SKM-1 (cell line): Measurements from ENCODE around the gene CHST8.

Source experiments
- DNase-seq: peaks from one replicate; lab custom pipeline; 2025; ENCODE audit not compliant: unreplicated experiment; lab: John Stamatoyannopoulos, UW

Gene CHST8

GRCh38 chr19:33734913-33735312 lies 113.2 kb downstream of the CHST8 start:
- no peak for DNase-seq

DNA sequence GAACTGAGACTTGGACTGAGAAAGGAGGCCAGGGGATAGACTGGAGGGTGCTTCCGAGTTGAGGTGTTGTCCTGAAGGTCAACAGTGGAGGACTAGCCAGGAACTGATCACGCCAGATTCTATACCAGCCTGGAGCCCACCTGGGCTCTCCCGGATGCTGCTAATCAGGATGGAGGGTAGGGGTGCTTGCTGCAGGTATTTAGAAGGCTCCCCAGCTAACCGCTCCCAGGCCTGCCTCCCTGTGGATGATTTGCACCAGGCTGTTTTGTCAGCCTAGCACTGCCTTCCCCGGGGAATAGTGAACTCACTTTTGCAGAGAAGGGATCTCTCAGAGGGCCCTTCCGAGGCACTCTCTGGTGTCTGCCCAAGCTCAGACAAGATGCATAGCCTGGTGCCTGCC lies 114.4 kb downstream of the CHST8 start:
- no peak for DNase-seq

DNA sequence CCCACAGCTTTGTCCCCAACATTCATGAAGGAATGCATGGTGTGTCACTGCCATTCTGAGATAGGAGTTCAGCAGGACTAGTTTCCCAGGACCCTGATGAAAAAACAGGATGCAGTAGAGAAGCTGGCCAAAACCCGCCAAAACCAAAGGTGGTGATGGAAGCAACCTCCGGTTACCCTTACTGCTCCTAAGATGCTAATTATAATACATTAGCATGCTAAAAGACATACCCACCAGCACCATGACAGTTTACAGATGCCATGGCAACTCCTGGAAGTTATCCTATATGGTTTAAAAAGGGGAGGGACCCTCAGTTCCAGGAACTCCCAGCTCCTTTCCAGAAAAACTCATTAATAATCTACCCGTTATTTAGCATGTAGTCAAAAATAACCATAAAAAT lies 115.0 kb downstream of the CHST8 start:
- no peak for DNase-seq

DNA sequence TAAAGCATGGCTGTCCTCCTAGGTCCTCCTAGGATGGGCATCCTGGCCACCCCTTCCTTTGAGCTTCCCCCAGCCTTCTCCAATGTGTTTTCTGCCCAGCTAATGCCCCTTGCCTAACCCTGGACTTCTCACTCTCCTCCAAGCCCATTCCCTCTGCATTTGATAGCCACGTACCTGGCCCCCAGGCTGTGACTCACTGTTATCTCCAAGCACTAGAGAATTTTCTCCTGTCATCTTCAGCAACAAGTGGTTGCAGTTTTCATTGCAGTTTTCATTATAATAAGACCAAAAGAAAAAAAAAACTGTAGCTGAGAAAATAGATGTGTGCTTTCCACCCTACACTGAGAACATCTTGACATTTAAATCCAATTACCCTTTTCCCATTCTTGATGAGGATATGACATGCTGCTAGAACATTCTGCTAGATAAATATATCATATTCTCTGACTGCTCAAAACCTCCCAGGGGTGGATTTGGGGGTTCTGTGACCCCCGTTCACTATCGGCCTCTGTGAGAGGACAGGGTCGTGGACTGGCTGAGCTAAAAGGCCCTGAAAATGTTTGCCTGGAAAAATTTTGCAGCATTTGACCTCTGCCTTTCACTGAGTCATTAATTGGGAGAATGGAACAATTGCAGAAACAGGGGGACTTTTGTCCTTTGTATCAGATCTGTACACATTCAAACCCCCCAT lies 116.1 kb downstream of the CHST8 start:
- no peak for DNase-seq

DNA sequence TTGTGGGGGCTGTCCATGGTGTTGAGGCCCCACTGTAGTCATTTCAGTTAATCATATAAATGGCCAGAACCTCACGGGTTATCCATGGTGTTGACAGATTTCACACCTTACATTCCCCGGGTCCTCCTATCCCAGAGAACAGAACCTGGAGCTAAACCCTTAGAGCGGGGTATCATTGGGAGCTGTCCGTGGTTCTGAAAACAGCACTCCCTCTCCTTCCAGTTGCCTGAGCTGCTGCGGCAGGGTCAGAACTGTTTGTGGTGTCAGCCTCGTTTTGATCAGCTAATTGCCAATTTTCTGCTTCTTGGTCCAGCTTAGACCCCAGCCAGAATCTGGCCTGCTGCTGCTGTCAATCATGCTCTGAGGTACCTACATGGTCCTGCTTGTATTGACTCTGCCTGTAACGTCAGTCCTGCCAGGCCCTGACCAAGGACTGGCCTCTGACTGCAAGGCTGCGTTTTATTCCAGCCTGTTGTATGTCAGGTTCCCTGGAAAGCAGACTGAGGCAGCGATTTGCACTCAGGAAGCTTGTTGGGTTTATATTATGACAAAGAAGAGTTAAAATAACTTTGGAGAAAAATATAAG lies 119.2 kb downstream of the CHST8 start:
- no peak for DNase-seq

DNA sequence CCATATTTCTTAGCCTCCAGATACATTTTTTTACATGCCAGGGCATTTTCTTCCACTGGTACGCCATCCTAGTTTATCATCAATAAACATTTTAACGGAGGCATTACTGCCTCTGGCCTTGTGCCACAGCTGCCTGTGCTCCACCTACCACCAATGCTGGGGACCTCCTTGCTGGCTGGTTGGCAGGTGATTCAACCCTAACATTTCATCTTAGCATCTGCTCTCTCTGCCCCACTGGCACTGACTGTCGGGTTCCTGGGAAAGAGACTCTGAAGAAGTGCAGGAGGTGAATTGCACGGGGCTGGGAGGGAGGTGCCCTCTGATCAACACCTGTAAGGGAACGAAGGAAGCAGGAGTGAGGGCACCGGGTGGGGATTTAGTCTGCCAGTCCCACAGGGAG lies 123.5 kb downstream of the CHST8 start:
- DNase-seq, result no peak

- no peak for DNase-seq
Measured at GRCh38 chr19:33746159-33746558, 124.4 kb downstream of the CHST8 start.

GRCh38 chr19:33747273-33747672 lies 125.5 kb downstream of the CHST8 start:
- no peak for DNase-seq

- no peak for DNase-seq
Measured at GRCh38 chr19:33748231-33748630, 126.5 kb downstream of the CHST8 start.

GRCh38 chr19:33749016-33749415 lies 127.3 kb downstream of the CHST8 start:
- no peak for DNase-seq

DNA sequence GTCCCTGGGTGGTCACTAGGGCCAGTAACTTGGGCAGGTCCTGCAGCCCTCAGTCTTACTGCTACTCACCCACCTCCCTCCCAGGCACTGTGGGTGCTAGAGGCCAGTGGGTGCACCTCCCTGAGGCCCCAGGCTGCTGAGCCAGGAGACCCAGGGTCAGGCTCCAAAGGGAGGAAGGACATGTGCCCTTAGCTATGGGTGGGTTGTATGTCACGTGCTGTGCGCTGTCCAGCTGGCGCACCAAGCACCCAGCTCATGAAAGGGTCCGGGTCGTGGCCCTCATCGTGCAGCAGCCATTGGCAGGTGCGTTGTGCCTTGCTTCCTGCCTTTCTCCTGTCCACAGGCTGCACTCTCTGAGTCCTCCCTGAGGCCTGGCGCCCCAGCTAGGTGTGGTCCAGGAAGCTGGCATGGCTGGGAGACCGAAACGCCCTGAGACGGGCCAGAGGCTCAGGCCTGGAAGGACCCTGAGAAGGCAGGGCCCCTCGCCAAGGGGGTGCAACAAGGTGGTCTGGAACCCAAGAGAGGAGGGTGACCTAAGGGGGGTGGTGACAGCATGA lies 127.9 kb downstream of the CHST8 start:
- no peak for DNase-seq

- no peak for DNase-seq
Measured at GRCh38 chr19:33750587-33751435, 129.1 kb downstream of the CHST8 start.

- DNase-seq, result no peak
Measured at GRCh38 chr19:33751436-33751770, 129.7 kb downstream of the CHST8 start.

GRCh38 chr19:33752018-33752800 lies 130.5 kb downstream of the CHST8 start:
- DNase-seq, result no peak

- no peak for DNase-seq
Measured at GRCh38 chr19:33752945-33753344, 131.2 kb downstream of the CHST8 start.

DNA sequence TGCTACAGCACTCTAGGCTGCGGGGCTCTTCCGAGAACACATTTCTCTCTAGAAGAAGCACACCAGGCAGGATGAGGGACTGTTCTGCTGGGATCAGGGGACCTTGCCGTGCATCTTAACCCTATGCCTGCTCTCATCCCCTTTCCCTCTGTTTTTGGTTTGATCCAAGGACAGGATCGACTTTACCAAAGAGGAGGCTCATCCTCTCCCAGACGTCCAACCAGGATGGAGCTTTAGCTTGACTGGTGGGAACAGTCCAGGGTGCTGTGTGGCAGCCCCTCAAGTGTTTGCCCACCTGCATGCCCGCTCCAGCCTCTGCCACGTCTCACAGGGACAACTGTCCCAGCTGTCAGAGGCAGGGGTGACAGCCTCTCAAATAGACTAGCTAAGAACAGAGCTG lies 132.6 kb downstream of the CHST8 start:
- no peak for DNase-seq

- DNase-seq, result no peak
Measured at GRCh38 chr19:33755099-33756035, 133.6 kb downstream of the CHST8 start.

- no peak for DNase-seq
Measured at GRCh38 chr19:33756177-33756576, 134.4 kb downstream of the CHST8 start.

GRCh38 chr19:33758541-33759013 lies 136.8 kb downstream of the CHST8 start:
- DNase-seq, result no peak

- no peak for DNase-seq
Measured at GRCh38 chr19:33759356-33759755, 137.6 kb downstream of the CHST8 start.
